GM18511 (cell line): Measurements from ENCODE around the gene NDUFA5.

Source experiments
- ATAC-seq: cut with Tn5 transposase; IDR thresholded peaks from one replicate; pipeline ENCODE4 v1.9.1; 2021; ENCODE audit warnings: mild to moderate bottlenecking, moderate library complexity; ENCODE audit not compliant: unreplicated experiment

Gene NDUFA5

GRCh38 chr7:123557398-123558288 lies at the start of gene NDUFA5:
Gene NDUFA5 (minus strand): TSS chr7:123557818. CDS start chr7:123557795, 23 bp downstream.
- ATAC-seq, result peak; percentile 99

- no peak for ATAC-seq
Measured at GRCh38 chr7:123604739-123605138, 47.1 kb upstream of the NDUFA5 start.

- no peak for ATAC-seq
Measured at GRCh38 chr7:123602648-123603047, 45.0 kb upstream of the NDUFA5 start.

- ATAC-seq, result no peak
Measured at GRCh38 chr7:123601530-123601929, 43.9 kb upstream of the NDUFA5 start, which contains the start of gene ASB15. Gene ASB15 (plus strand): TSS chr7:123601821. CDS start chr7:123614503, 12,682 bp downstream.

GRCh38 chr7:123600876-123601275 lies 43.3 kb upstream of the NDUFA5 start:
- ATAC-seq, result no peak

GRCh38 chr7:123599766-123600165 lies 42.1 kb upstream of the NDUFA5 start:
- no peak for ATAC-seq

- no peak for ATAC-seq
Measured at GRCh38 chr7:123598657-123599056, 41.0 kb upstream of the NDUFA5 start.

GRCh38 chr7:123594813-123595241 lies 37.2 kb upstream of the NDUFA5 start:
- no peak for ATAC-seq

GRCh38 chr7:123588376-123588775 lies 30.8 kb upstream of the NDUFA5 start:
- no peak for ATAC-seq

- ATAC-seq, result no peak
Measured at GRCh38 chr7:123583821-123584220, 26.2 kb upstream of the NDUFA5 start.

- ATAC-seq, result peak; percentile 16
Measured at GRCh38 chr7:123581162-123581459, 23.5 kb upstream of the NDUFA5 start.

- peak; percentile 89 for ATAC-seq
Measured at GRCh38 chr7:123580406-123581161, 23.0 kb upstream of the NDUFA5 start.

- ATAC-seq, result no peak
Measured at GRCh38 chr7:123579416-123579815, 21.8 kb upstream of the NDUFA5 start.

GRCh38 chr7:123573896-123574467 lies 16.4 kb upstream of the NDUFA5 start:
- no peak for ATAC-seq

GRCh38 chr7:123573341-123573740 lies 15.7 kb upstream of the NDUFA5 start:
- no peak for ATAC-seq

- no peak for ATAC-seq
Measured at GRCh38 chr7:123571684-123572083, 14.1 kb upstream of the NDUFA5 start.

GRCh38 chr7:123571187-123571586 lies 13.6 kb upstream of the NDUFA5 start:
- ATAC-seq, result no peak

- no peak for ATAC-seq
Measured at GRCh38 chr7:123570390-123571182, 13.0 kb upstream of the NDUFA5 start.

- no peak for ATAC-seq
Measured at GRCh38 chr7:123569352-123570010, 11.9 kb upstream of the NDUFA5 start.

GRCh38 chr7:123562121-123562520 lies 4.5 kb upstream of the NDUFA5 start:
- no peak for ATAC-seq
